Effector CD4-positive, alpha-beta T cell (primary cell): ENCODE measurements around the gene FER.
"Not testable (repeated sequence)": the region's sequence is repeated elsewhere in the genome, so short reads cannot be mapped to it uniquely, and the experiment has no call there.

Experiments used
- DNase-seq: peaks from one replicate; pipeline ENCODE4 v3.0.0-alpha.2; 2020

The FER gene

GRCh38 chr5:108898707-108899106 lies 151.0 kb downstream of the FER start:
- no peak for DNase-seq

- not testable (repeated sequence) for DNase-seq
Observed at GRCh38 chr5:108899244-108899643, 151.5 kb downstream of the FER start.

GRCh38 chr5:108900668-108901067 lies 153.0 kb downstream of the FER start:
- no peak for DNase-seq

- DNase-seq = no peak
Observed at GRCh38 chr5:108905805-108906204, 158.1 kb downstream of the FER start.

- no peak for DNase-seq
Observed at GRCh38 chr5:108910627-108911026, 162.9 kb downstream of the FER start.

- no peak for DNase-seq
Observed at GRCh38 chr5:108911055-108911454, 163.4 kb downstream of the FER start.

GRCh38 chr5:108917596-108917995 lies 169.9 kb downstream of the FER start:
- no peak for DNase-seq

GRCh38 chr5:108919591-108920326 lies 172.1 kb downstream of the FER start:
- DNase-seq = no peak

- DNase-seq = no peak
Observed at GRCh38 chr5:108924457-108924961, 176.8 kb downstream of the FER start.

GRCh38 chr5:108925073-108925472 lies 177.4 kb downstream of the FER start:
- DNase-seq = no peak

GRCh38 chr5:108930107-108930506 lies 182.4 kb downstream of the FER start:
- DNase-seq = no peak

- DNase-seq = no peak
Observed at GRCh38 chr5:108935611-108936010, 187.9 kb downstream of the FER start.

GRCh38 chr5:108937221-108937620 lies 189.5 kb downstream of the FER start:
- no peak for DNase-seq

GRCh38 chr5:108940506-108940905 lies 192.8 kb downstream of the FER start:
- no peak for DNase-seq

GRCh38 chr5:108941746-108942145 lies 194.0 kb downstream of the FER start:
- DNase-seq = no peak

- no peak for DNase-seq
Observed at GRCh38 chr5:108942701-108943100, 195.0 kb downstream of the FER start.

GRCh38 chr5:108945094-108945493 lies 197.4 kb downstream of the FER start:
- DNase-seq = no peak

- no peak for DNase-seq
Observed at GRCh38 chr5:108946008-108946407, 198.3 kb downstream of the FER start.

GRCh38 chr5:108947164-108947563 lies 199.5 kb downstream of the FER start:
- no peak for DNase-seq

GRCh38 chr5:108950276-108950675 lies 202.6 kb downstream of the FER start:
- no peak for DNase-seq

- DNase-seq = no peak
Observed at GRCh38 chr5:108953940-108954339, 206.2 kb downstream of the FER start.

GRCh38 chr5:108957333-108957732 lies 209.6 kb downstream of the FER start:
- DNase-seq = no peak

GRCh38 chr5:108966910-108967309 lies 219.2 kb downstream of the FER start:
- DNase-seq = no peak

GRCh38 chr5:108974594-108974993 lies 226.9 kb downstream of the FER start:
- no peak for DNase-seq

- DNase-seq = no peak
Observed at GRCh38 chr5:108975697-108976096, 228.0 kb downstream of the FER start.
